AG09309 (cell line): ENCODE measurements around the gene SLC5A6.

Experiments used
- DNase-seq: peaks from one replicate; pipeline ENCODE4 v3.0.0-alpha.2; 2010; ENCODE audit warnings: low read depth
- H3K4me3 ChIP-seq: 2 replicates; pipeline ENCODE4 v1.5.1; 2011; ENCODE audit warnings: mild to moderate bottlenecking, low read depth, low read length, moderate library complexity; ENCODE audit not compliant: control insufficient read depth
- CTCF ChIP-seq: IDR thresholded peaks from 2 replicates; pipeline ENCODE4 v1.5.1; 2011; ENCODE audit warnings: mild to moderate bottlenecking, low read depth, low read length, inconsistent platforms; ENCODE audit not compliant: insufficient read depth, control insufficient read depth; ENCODE audit errors: missing control alignments

The SLC5A6 gene

GRCh38 chr2:27237341-27237945, 25.4 kb upstream of the SLC5A6 start:
- DNase-seq = no peak
- TF ChIP-seq CTCF = no peak
- no peak overlapping the region for H3K4me3 ChIP-seq

- no peak for TF ChIP-seq CTCF
- no peak overlapping the region for H3K4me3 ChIP-seq
- no peak for DNase-seq
These were observed 24.6 kb upstream of the SLC5A6 start for GRCh38 chr2:27236626-27237025.

- DNase-seq = no peak
- TF ChIP-seq CTCF = no peak
- H3K4me3 ChIP-seq = no peak overlapping the region
These were observed 24.1 kb upstream of the SLC5A6 start for GRCh38 chr2:27236136-27236535.

GRCh38 chr2:27233341-27233740, 21.3 kb upstream of the SLC5A6 start:
- no peak for TF ChIP-seq CTCF

GRCh38 chr2:27231921-27232320, 19.9 kb upstream of the SLC5A6 start:
- DNase-seq = no peak
- no peak for TF ChIP-seq CTCF
- H3K4me3 ChIP-seq = no peak overlapping the region

More at GRCh38 chr2:27233341-27233740, 21.3 kb upstream of the SLC5A6 start:
- H3K4me3 ChIP-seq = no peak overlapping the region
- no peak for DNase-seq

- no peak overlapping the region for H3K4me3 ChIP-seq
- no peak for TF ChIP-seq CTCF
- no peak for DNase-seq
These were observed 15.4 kb upstream of the SLC5A6 start for GRCh38 chr2:27227501-27227900.

GRCh38 chr2:27225526-27225925, 13.5 kb upstream of the SLC5A6 start:
- no peak for TF ChIP-seq CTCF
- no peak overlapping the region for H3K4me3 ChIP-seq
- DNase-seq = no peak
